ENCODE measurements around the gene CALHM5.

DNA sequence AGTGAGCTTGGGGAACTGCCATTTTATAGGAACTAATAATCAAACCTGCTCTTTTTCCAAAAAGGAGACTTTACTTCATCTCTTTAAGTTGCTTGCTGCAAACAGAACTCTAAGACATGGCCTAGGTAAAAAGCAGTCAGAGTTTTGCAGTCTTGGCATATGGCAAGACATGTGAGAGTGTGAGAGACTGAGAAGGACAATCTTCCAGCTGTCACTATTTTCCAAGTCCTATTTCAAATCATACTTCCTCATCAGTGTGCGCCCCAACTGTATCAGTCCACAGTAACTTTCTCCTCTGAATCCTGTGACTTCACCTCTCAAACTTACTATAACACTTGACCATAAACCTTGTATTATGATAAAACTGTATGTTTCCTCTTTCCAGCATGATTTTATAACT is 39.9 kb upstream of the CALHM5 start:
- no peak for TF ChIP-seq CTCF (IDR thresholded peaks at IDR 0.05 in 4 of 5, conservative IDR thresholded peaks at IDR 0.05 in 1 of 5)
- no peak for TF ChIP-seq POLR2A (IDR thresholded peaks at IDR 0.05)
